HG03103 (cell line): ENCODE data around the gene TBC1D10A.
"Not testable (repeated sequence)": the region's sequence is repeated elsewhere in the genome, so short reads cannot be mapped to it uniquely, and the experiment has no call there.

Experiments
- ATAC-seq: cut with Tn5 transposase; IDR thresholded peaks from one replicate; pipeline ENCODE4 v1.9.1; 2021; ENCODE audit warnings: low read depth; ENCODE audit not compliant: unreplicated experiment

TBC1D10A gene

GRCh38 chr22:30347255-30347892 is 20.6 kb upstream of the TBC1D10A start:
- ATAC-seq, result no peak

GRCh38 chr22:30344447-30345200 is 17.9 kb upstream of the TBC1D10A start:
- no peak for ATAC-seq

GRCh38 chr22:30340911-30341685 is 14.4 kb upstream of the TBC1D10A start:
- ATAC-seq, result no peak

- no peak for ATAC-seq
Observed at GRCh38 chr22:30338802-30339201, 12.1 kb upstream of the TBC1D10A start.

GRCh38 chr22:30338341-30338740 is 11.6 kb upstream of the TBC1D10A start:
- not testable (repeated sequence) for ATAC-seq

GRCh38 chr22:30337461-30337778 is 10.7 kb upstream of the TBC1D10A start:
- no peak for ATAC-seq

- no peak for ATAC-seq
Observed at GRCh38 chr22:30336752-30337460, 10.2 kb upstream of the TBC1D10A start.

GRCh38 chr22:30335236-30335635 is 8.5 kb upstream of the TBC1D10A start:
- no peak for ATAC-seq

GRCh38 chr22:30334646-30335045 is 7.9 kb upstream of the TBC1D10A start:
- ATAC-seq, result no peak

GRCh38 chr22:30333707-30334087 is 7.0 kb upstream of the TBC1D10A start:
- no peak for ATAC-seq

GRCh38 chr22:30332994-30333706 is 6.4 kb upstream of the TBC1D10A start:
- no peak for ATAC-seq

GRCh38 chr22:30332551-30332950 is 5.8 kb upstream of the TBC1D10A start:
- ATAC-seq, result no peak

- ATAC-seq, result no peak
Observed at GRCh38 chr22:30328466-30329049, 1.8 kb upstream of the TBC1D10A start.

- ATAC-seq, result no peak
Observed at GRCh38 chr22:30327864-30328345, 1.2 kb upstream of the TBC1D10A start.

GRCh38 chr22:30326255-30326705 is 461 bp downstream of the TBC1D10A start:
- ATAC-seq, result no peak

GRCh38 chr22:30325724-30326254 is 952 bp downstream of the TBC1D10A start:
- no peak for ATAC-seq

- ATAC-seq, result no peak
Observed at GRCh38 chr22:30325065-30325720, 1.5 kb downstream of the TBC1D10A start.

- no peak for ATAC-seq
Observed at GRCh38 chr22:30324014-30324730, 2.6 kb downstream of the TBC1D10A start.
